Hematopoietic multipotent progenitor cell treated with erythropoietin and hydrocortisone succinate and interleukin-3 and kit ligand, for 4 days (in vitro differentiated cells): Measurements from ENCODE around the gene SIRPG.
"Not testable (repeated sequence)": the region's sequence is repeated elsewhere in the genome, so short reads cannot be mapped to it uniquely, and the experiment has no call there.

Experiments
- DNase-seq: peaks from one replicate; pipeline ENCODE4 v3.0.0-alpha.2; 2015

SIRPG gene

GRCh38 chr20:1671891-1672669, 14.5 kb upstream of the SIRPG start:
- no peak for DNase-seq

GRCh38 chr20:1669304-1669703, 11.7 kb upstream of the SIRPG start:
- DNase-seq, result no peak

- no peak for DNase-seq
These were observed 10.0 kb upstream of the SIRPG start for GRCh38 chr20:1667502-1668085.

- no peak for DNase-seq
These were observed 9.2 kb upstream of the SIRPG start for GRCh38 chr20:1666802-1667201.

GRCh38 chr20:1665345-1665744, 7.8 kb upstream of the SIRPG start:
- no peak for DNase-seq

- DNase-seq, result no peak
These were observed 7.3 kb upstream of the SIRPG start for GRCh38 chr20:1664911-1665310.

- DNase-seq, result no peak
These were observed 6.3 kb upstream of the SIRPG start for GRCh38 chr20:1663917-1664316.

- no peak for DNase-seq
These were observed 4.1 kb upstream of the SIRPG start for GRCh38 chr20:1661542-1662299.

GRCh38 chr20:1660246-1660645, 2.7 kb upstream of the SIRPG start:
- no peak for DNase-seq

GRCh38 chr20:1656844-1657243, 735 bp downstream of the SIRPG start:
- no peak for DNase-seq

- DNase-seq, result peak; percentile 38
These were observed 2.6 kb downstream of the SIRPG start for GRCh38 chr20:1654996-1655395.

- no peak for DNase-seq
These were observed 4.6 kb downstream of the SIRPG start for GRCh38 chr20:1652960-1653359.

- DNase-seq, result peak; percentile 43
These were observed 5.5 kb downstream of the SIRPG start for GRCh38 chr20:1652104-1652503.

GRCh38 chr20:1651268-1652058, 6.1 kb downstream of the SIRPG start:
- DNase-seq, result peak; percentile 25

- DNase-seq, result no peak
These were observed 9.5 kb downstream of the SIRPG start for GRCh38 chr20:1648101-1648500.

GRCh38 chr20:1646975-1647431, 10.6 kb downstream of the SIRPG start:
- no peak for DNase-seq

- DNase-seq, result no peak
These were observed 13.2 kb downstream of the SIRPG start for GRCh38 chr20:1644101-1644962.

GRCh38 chr20:1638643-1639042, 18.9 kb downstream of the SIRPG start:
- not testable (repeated sequence) for DNase-seq

- no peak for DNase-seq
These were observed 19.8 kb downstream of the SIRPG start for GRCh38 chr20:1637755-1638154.

- no peak for DNase-seq
These were observed 20.4 kb downstream of the SIRPG start for GRCh38 chr20:1637226-1637625.

GRCh38 chr20:1636621-1637020, 21.0 kb downstream of the SIRPG start:
- peak; percentile 28 for DNase-seq
